Caco-2 (cell line): ENCODE data around the gene ADARB2. TPM values are rescaled to one million over a fixed set of nuclear protein-coding genes. Genes with fewer than 3 reads are reported as not detected.

ENCODE experiments used
- BruUV-seq: library from RNA; stranded (reverse); fragments of 400-500 nt; replicated peaks from 2 replicates; lab custom pipeline; 2021; lab: Mats Ljungman, UMichigan
- CTCF ChIA-PET: fragments of 300-600 bp; sonication (Branson Sonifier 250); formaldehyde crosslinking; loops from one replicate; lab custom pipeline; 2022; ENCODE audit warnings: antibody characterized with exemption; lab: Charles Lee
- POLR2A ChIA-PET: fragments of 300-600 bp; sonication (Branson Sonifier 250); formaldehyde crosslinking; loops from one replicate; lab custom pipeline; 2022; ENCODE audit warnings: antibody characterized with exemption; lab: Charles Lee
- DNase-seq, 2 experiments: peaks; one replicate each; pipeline versions ENCODE4 v3.0.0 to v3.0.0-alpha.2; 2020 to 2022
- H3K27me3 ChIP-seq: replicated peaks from 2 replicates; pipeline ENCODE4 v1.6.0; 2011; ENCODE audit warnings: low read length; ENCODE audit not compliant: control insufficient read depth, insufficient read depth
- H3K36me3 ChIP-seq: 2 replicates; pipeline ENCODE4 v1.5.1; 2011; ENCODE audit warnings: low read length; ENCODE audit not compliant: control insufficient read depth, insufficient read depth
- H3K4me1 ChIP-seq: fragments of 250-450 bp; sonication (Bioruptor Pico); 2 replicates; pipeline ENCODE4 v1.5.1; 2020; ENCODE audit warnings: mild to moderate bottlenecking
- H3K4me3 ChIP-seq: 2 replicates; pipeline ENCODE4 v1.5.1; 2011; ENCODE audit warnings: low read depth, mild to moderate bottlenecking, control low read depth, low read length
- H3K9me3 ChIP-seq: fragments of 250-450 bp; sonication (Bioruptor Pico); 2 replicates; pipeline ENCODE4 v1.5.1; 2020; ENCODE audit warnings: mild to moderate bottlenecking, moderate library complexity
- H3K27ac Mint-ChIP-seq: one replicate; pipeline ENCODE4 v1.8.0; 2022; ENCODE audit warnings: mixed read lengths; ENCODE audit not compliant: unreplicated experiment
- H3K27me3 Mint-ChIP-seq: one replicate; pipeline ENCODE4 v1.8.0; 2022; ENCODE audit warnings: mixed read lengths; ENCODE audit not compliant: insufficient read depth, unreplicated experiment
- H3K36me3 Mint-ChIP-seq: one replicate; pipeline ENCODE4 v1.8.0; 2022; ENCODE audit warnings: mild to moderate bottlenecking, mixed read lengths; ENCODE audit not compliant: insufficient read depth, unreplicated experiment
- H3K4me1 Mint-ChIP-seq: one replicate; pipeline ENCODE4 v1.8.0; 2022; ENCODE audit warnings: low read depth, mixed read lengths; ENCODE audit not compliant: unreplicated experiment
- H3K4me3 Mint-ChIP-seq: one replicate; pipeline ENCODE4 v1.8.0; 2022; ENCODE audit warnings: mild to moderate bottlenecking, moderate library complexity, mixed read lengths; ENCODE audit not compliant: unreplicated experiment
- H3K9me3 Mint-ChIP-seq: one replicate; pipeline ENCODE4 v1.8.0; 2022; ENCODE audit warnings: mixed read lengths; ENCODE audit not compliant: unreplicated experiment
- CTCF ChIP-seq, 2 experiments: fragments of 200-600 bp in 1 of 2; IDR thresholded peaks; 1 replicate in 1 of 2; 2 replicates in 1 of 2; pipeline versions ENCODE4 v1.5.1 to v1.8.0; 2011 to 2022; ENCODE audit warnings: antibody characterized with exemption in 1 of 2, control low read depth in 1 of 2, inconsistent platforms in 1 of 2, low read depth in 1 of 2, low read length in 1 of 2, mild to moderate bottlenecking in 1 of 2, moderate library complexity in 1 of 2; ENCODE audit not compliant: insufficient read depth in 1 of 2, severe bottlenecking in 1 of 2, unreplicated experiment in 1 of 2
- intact Hi-C: fragments of 100-400 bp; cut with micrococcal nuclease; formaldehyde crosslinking; loops from one replicate; pipeline ENCODE4 v1.10.0; 2022; ENCODE audit not compliant: unreplicated experiment
- total RNA-seq: library from RNA; stranded (reverse); gene quantifications from 2 replicates; pipeline ENCODE4 v1.2.3, GENCODE V29; 2022

Gene ADARB2
- total RNA-seq, 1 experiment from 2014 or later: 0.27 TPM

GRCh38 chr10:1309617-1310270 lies 427.6 kb downstream of the ADARB2 start:
- no peak overlapping the region for H3K27ac Mint-ChIP-seq
- no TSS peak for BruUV-seq
- POLR2A ChIA-PET: no interaction called here
- intact Hi-C loops: no loop called here
- DNase-seq: no peak
- H3K4me3 Mint-ChIP-seq: no peak overlapping the region
- peaks cover 6% of the 10 kb centered on the region for H3K27me3 Mint-ChIP-seq
- no peaks in the 10 kb centered on the region for H3K9me3 Mint-ChIP-seq
- H3K36me3 Mint-ChIP-seq: no peaks in the 10 kb centered on the region
- Histone ChIP-seq H3K4me3 (no peak overlapping the region), H3K36me3 (no peaks in the 10 kb centered on the region), H3K27me3 (no peaks in the 10 kb centered on the region), H3K9me3 (no peaks in the 10 kb centered on the region), H3K4me1 (peaks cover 6% of the 10 kb centered on the region; the same call in 1 of the 2 replicates)
- no peak for TF ChIP-seq CTCF (IDR thresholded peaks at IDR 0.05; ENCODE audit: insufficient read depth in 1 of 2, low read depth in 1 of 2, low read length in 1 of 2, severe bottlenecking in 1 of 2, unreplicated experiment in 1 of 2)
- no peaks in the 10 kb centered on the region for H3K4me1 Mint-ChIP-seq
- CTCF ChIA-PET: no interaction called here

- ChIA-PET POLR2A (no interaction called here), CTCF (no interaction called here)
- Mint-ChIP-seq H3K4me3 (no peak overlapping the region), H3K27ac (no peak overlapping the region), H3K9me3 (no peaks in the 10 kb centered on the region), H3K27me3 (peaks cover 3% of the 10 kb centered on the region), H3K36me3 (no peaks in the 10 kb centered on the region), H3K4me1 (no peaks in the 10 kb centered on the region)
- no TSS peak for BruUV-seq
- H3K4me1 ChIP-seq: peaks cover 6% of the 10 kb centered on the region; the same call in 1 of the 2 replicates
- no peak overlapping the region for H3K4me3 ChIP-seq
- DNase-seq: no peak
- H3K36me3 ChIP-seq: no peaks in the 10 kb centered on the region
- no peaks in the 10 kb centered on the region for H3K27me3 ChIP-seq
- intact Hi-C loops: no loop called here
- H3K9me3 ChIP-seq: no peaks in the 10 kb centered on the region
- no peak for TF ChIP-seq CTCF (IDR thresholded peaks at IDR 0.05; ENCODE audit: insufficient read depth in 1 of 2, low read depth in 1 of 2, low read length in 1 of 2, severe bottlenecking in 1 of 2, unreplicated experiment in 1 of 2)
Measured at GRCh38 chr10:1308962-1309616, 428.2 kb downstream of the ADARB2 start.

GRCh38 chr10:1308173-1308961 lies 429.0 kb downstream of the ADARB2 start:
- intact Hi-C loops: no loop called here
- Histone ChIP-seq H3K4me1 (peaks cover 6% of the 10 kb centered on the region; the same call in 1 of the 2 replicates), H3K27me3 (no peaks in the 10 kb centered on the region), H3K36me3 (no peaks in the 10 kb centered on the region), H3K9me3 (no peaks in the 10 kb centered on the region), H3K4me3 (no peak overlapping the region)
- H3K27me3 Mint-ChIP-seq: peaks cover 3% of the 10 kb centered on the region
- BruUV-seq: no TSS peak
- no peaks in the 10 kb centered on the region for H3K36me3 Mint-ChIP-seq
- no peak for DNase-seq
- ChIA-PET POLR2A (no interaction called here), CTCF (no interaction called here)
- no peak overlapping the region for H3K27ac Mint-ChIP-seq
- no peaks in the 10 kb centered on the region for H3K4me1 Mint-ChIP-seq
- no peak for TF ChIP-seq CTCF (IDR thresholded peaks at IDR 0.05; ENCODE audit: insufficient read depth in 1 of 2, low read depth in 1 of 2, low read length in 1 of 2, severe bottlenecking in 1 of 2, unreplicated experiment in 1 of 2)
- H3K4me3 Mint-ChIP-seq: no peak overlapping the region
- no peaks in the 10 kb centered on the region for H3K9me3 Mint-ChIP-seq
